ENCODE measurements around the gene SIRT6. TPM values are rescaled to one million over a fixed set of nuclear protein-coding genes. Genes with fewer than 3 reads are reported as not detected.

SIRT6 gene
- total and polyA plus RNA-seq, 10 donors = 15.9 to 39.8 (median 29.9) TPM

DNA sequence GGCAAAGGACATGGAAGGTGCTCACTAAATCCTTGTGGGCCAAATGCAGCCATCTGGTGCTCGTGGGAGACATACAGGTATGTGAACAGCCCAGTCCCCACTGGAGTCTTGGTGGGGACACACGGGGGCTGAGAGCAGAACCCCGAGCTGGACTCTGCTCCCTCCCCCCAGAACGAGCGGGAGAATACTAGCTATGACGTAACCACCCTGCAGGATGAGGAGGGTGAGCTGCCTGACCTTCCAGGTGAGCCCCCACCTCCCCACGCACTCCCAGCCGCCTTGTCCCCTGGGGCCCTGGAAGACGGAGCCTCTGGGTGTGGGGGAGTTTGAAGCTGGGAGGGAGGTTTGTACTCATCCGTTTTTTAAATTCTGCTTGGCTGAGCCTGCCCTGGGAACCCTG lies 33.4 kb upstream of the SIRT6 start:
- Histone ChIP-seq H3K9me3 (peaks cover 0 to 7% (median 0%) of the 10 kb centered on the region in 8 donors), H3K4me1 (no peaks in the 10 kb centered on the region), H3K36me3 (no peaks in the 10 kb centered on the region), H3K27ac (no peak overlapping the region), H3K4me3 (no peak overlapping the region), H3K27me3 (replicated peaks in 1 of 7) (peaks cover 0 to 11% (median 0%) of the 10 kb centered on the region in 7 donors)
- TF ChIP-seq, protein P1, sequence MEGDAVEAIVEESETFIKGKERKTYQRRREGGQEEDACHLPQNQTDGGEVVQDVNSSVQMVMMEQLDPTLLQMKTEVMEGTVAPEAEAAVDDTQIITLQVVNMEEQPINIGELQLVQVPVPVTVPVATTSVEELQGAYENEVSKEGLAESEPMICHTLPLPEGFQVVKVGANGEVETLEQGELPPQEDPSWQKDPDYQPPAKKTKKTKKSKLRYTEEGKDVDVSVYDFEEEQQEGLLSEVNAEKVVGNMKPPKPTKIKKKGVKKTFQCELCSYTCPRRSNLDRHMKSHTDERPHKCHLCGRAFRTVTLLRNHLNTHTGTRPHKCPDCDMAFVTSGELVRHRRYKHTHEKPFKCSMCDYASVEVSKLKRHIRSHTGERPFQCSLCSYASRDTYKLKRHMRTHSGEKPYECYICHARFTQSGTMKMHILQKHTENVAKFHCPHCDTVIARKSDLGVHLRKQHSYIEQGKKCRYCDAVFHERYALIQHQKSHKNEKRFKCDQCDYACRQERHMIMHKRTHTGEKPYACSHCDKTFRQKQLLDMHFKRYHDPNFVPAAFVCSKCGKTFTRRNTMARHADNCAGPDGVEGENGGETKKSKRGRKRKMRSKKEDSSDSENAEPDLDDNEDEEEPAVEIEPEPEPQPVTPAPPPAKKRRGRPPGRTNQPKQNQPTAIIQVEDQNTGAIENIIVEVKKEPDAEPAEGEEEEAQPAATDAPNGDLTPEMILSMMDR (IDR thresholded peaks at IDR 0.05 in 8 of 11, conservative IDR thresholded peaks at IDR 0.05 in 3 of 11) = no peak
- DNase-seq = no peak
- intact Hi-C loops (cut with DNase I; ENCODE audit: low total_unique reads) = no loop called here
- WGBS, 5 donors = 59 to 79% (median 76%) methylated on average over 8 to 10 of the region's 10 CpGs

DNA sequence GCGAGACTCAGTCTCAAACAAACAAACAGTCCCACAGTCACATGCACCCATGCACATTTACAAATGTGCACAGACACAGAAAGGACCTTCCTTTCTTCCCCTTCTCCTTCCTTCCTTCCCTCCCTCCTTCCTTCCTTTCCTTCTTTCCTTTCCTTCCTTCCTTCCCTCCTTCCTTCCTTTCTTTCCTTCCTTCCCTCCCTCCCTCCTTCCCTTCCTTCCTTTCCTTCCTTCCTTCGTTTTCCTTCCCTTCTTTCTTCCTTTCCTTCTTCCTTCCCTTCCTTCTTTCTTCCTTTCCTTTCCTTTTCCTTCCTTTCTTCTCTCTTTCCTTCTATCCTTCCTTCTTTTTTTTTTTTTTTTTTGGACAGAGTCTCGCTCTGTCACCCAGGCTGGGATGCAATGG lies 30.8 kb upstream of the SIRT6 start:
- no peaks in the 10 kb centered on the region for H3K36me3 ChIP-seq
- 62 to 68% (median 67%) methylated on average over 3 of the region's 3 CpGs for WGBS, 5 donors
- intact Hi-C loops (cut with DNase I; ENCODE audit: low total_unique reads) = no loop called here

DNA sequence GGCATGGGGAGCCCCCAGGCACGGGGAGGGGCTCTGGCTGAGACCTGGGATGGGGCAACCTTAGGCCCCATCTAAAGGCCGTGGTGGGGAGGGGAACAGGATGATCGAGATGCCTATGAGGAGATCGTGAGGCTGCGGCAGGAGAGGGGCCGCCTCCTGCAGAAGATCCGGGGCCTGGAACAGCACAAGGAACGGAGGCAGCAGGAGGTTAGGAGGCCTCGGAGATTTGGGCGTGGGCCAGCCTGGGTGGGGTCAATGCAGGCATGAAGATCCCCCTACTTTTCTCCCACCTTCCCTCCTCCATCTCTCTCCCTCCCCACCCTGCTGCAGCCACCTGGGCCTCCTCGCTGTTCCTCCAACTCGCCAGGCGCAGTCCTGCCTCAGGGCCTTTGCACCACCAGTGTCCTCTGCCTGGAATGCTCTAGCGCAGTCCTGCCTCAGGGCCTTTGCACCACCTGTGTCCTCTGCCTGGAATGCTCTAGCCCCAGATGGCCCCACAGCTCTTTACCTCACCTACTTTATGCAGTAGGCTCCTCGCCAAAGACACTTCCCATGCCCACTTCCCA lies 27.9 kb upstream of the SIRT6 start:
- DNase-seq = no peak
- TF ChIP-seq, protein P1 (IDR thresholded peaks at IDR 0.05 in 8 of 11, conservative IDR thresholded peaks at IDR 0.05 in 3 of 11) = no peak
- TF ChIP-seq POLR2AphosphoS5 (IDR thresholded peaks at IDR 0.05) = no peak
- no peak for TF ChIP-seq POLR2A (IDR thresholded peaks at IDR 0.05)
- Histone ChIP-seq H3K36me3 (no peaks in the 10 kb centered on the region), H3K27ac (no peak overlapping the region), H3K27me3 (replicated peaks in 1 of 7) (peaks cover 0 to 41% (median 0%) of the 10 kb centered on the region in 7 donors), H3K9me3 (no peaks in the 10 kb centered on the region), H3K4me1 (no peaks in the 10 kb centered on the region), H3K4me3 (no peak overlapping the region)
- WGBS, 5 donors = 72 to 85% (median 73%) methylated on average over 15 of the region's 15 CpGs
- intact Hi-C loops (cut with DNase I; ENCODE audit: low total_unique reads) = no loop called here

More for the DNA sequence above, 30.8 kb upstream of the SIRT6 start:
- TF ChIP-seq POLR2A (IDR thresholded peaks at IDR 0.05) (no peak), POLR2AphosphoS5 (IDR thresholded peaks at IDR 0.05) (no peak)
- TF ChIP-seq, protein P1 (IDR thresholded peaks at IDR 0.05 in 8 of 11, conservative IDR thresholded peaks at IDR 0.05 in 3 of 11) = no peak
- no peak for DNase-seq
- Histone ChIP-seq H3K4me3 (no peak overlapping the region), H3K4me1 (no peaks in the 10 kb centered on the region), H3K9me3 (peaks cover 0 to 7% (median 0%) of the 10 kb centered on the region in 8 donors), H3K27ac (no peak overlapping the region), H3K27me3 (replicated peaks in 1 of 7) (peaks cover 0 to 28% (median 0%) of the 10 kb centered on the region in 7 donors)

DNA sequence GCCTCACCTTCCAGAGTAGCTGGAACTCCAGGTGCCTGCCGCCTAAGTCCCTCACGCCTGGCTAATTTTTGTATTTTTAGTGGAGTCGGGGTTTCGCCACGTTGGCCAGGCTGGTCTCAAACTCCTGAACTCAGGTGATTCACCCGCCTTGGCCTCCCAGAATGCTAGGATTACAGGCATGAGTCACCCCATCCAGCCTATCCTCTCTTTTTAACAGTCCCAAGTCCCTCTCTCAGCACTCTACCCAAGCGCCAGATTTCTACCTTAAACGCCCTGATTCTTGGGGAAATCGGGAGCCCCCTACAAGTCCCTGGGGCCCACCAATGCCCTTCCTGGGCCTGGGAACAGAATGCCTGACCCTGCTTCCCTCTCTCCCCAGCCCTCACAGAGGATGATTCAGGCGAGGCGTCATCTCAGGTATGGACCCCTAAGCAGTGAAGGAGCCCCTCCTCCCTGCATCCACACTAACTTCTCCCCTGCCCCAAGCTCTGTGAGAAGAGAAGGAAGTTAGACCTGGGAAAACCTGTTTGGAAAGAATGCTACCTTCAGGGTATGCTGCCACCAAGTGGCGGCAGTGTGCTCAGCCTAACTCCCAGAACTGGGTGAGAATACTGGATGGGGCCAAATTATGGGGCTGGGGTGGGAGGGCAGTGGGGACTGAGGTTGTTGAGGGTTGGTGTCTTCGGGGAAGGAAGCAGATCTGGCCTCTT lies 26.2 kb upstream of the SIRT6 start:
- Histone ChIP-seq H3K4me3 (no peak overlapping the region), H3K27me3 (replicated peaks in 1 of 7) (peaks cover 0 to 41% (median 0%) of the 10 kb centered on the region in 7 donors), H3K36me3 (no peaks in the 10 kb centered on the region), H3K9me3 (no peaks in the 10 kb centered on the region), H3K4me1 (peaks cover 0 to 9% (median 7%) of the 10 kb centered on the region in 6 donors), H3K27ac (no peak overlapping the region)
- no peak for TF ChIP-seq POLR2A (IDR thresholded peaks at IDR 0.05)
- TF ChIP-seq POLR2AphosphoS5 (IDR thresholded peaks at IDR 0.05) = no peak
- TF ChIP-seq, protein P1 (IDR thresholded peaks at IDR 0.05 in 8 of 11, conservative IDR thresholded peaks at IDR 0.05 in 3 of 11) = no peak
- intact Hi-C loops (cut with DNase I; ENCODE audit: low total_unique reads) = no loop called here
- WGBS, 5 donors = 74 to 87% (median 75%) methylated on average over 11 to 13 of the region's 13 CpGs
- no peak for DNase-seq

Measured in spleen (tissue), 11 donors.